Sigmoid colon (tissue), 7 donors: ENCODE data around the gene DIRAS1. TPM values are rescaled to one million over a fixed set of nuclear protein-coding genes. Genes with fewer than 3 reads are reported as not detected.
"Not testable (repeated sequence)": the region's sequence is repeated elsewhere in the genome, so short reads cannot be mapped to it uniquely, and the experiment has no call there.

Experiments
- DNase-seq: peaks from one replicate; pipeline ENCODE4 v3.0.0-alpha.2; 2019
- H3K27ac ChIP-seq, 4 donors: fragments of 200-600 bp; sonication (generic); one replicate each; pipeline ENCODE4 v1.5.1; 2016 to 2019; ENCODE audit warnings: mild to moderate bottlenecking in 1 of 4
- H3K27me3 ChIP-seq, 3 donors: fragments of 200-600 bp; sonication (generic); one replicate each; pipeline ENCODE4 v1.5.1; 2019; ENCODE audit warnings: mild to moderate bottlenecking in 1 of 3
- H3K36me3 ChIP-seq, 4 donors: fragments of 200-600 bp; sonication (generic); one replicate each; pipeline ENCODE4 v1.5.1; 2016 to 2019
- H3K4me1 ChIP-seq, 4 donors: fragments of 200-600 bp; sonication (generic); one replicate each; pipeline ENCODE4 v1.5.1; 2017 to 2019
- H3K4me3 ChIP-seq, 4 donors: fragments of 200-600 bp; sonication (generic); one replicate each; pipeline ENCODE4 v1.5.1; 2017 to 2019; ENCODE audit warnings: mild to moderate bottlenecking in 2 of 4, moderate library complexity in 1 of 4
- H3K9me3 ChIP-seq, 4 donors: fragments of 200-600 bp in 3 of 4; sonication (generic) in 3 of 4; one replicate each; pipeline versions ENCODE4 v1.5.1 to v1.6.1; 2013 to 2019
- CTCF ChIP-seq, 4 experiments: fragments of 450-650 bp in 3 of 4; fragments of 200-600 bp in 1 of 4; IDR thresholded peaks; one replicate each; pipeline ENCODE4 v1.5.1; 2016 to 2019; ENCODE audit warnings: antibody characterized with exemption in 4 of 4, mild to moderate bottlenecking in 3 of 4, moderate library complexity in 2 of 4
- EP300 ChIP-seq, 4 donors: sonication (generic); formaldehyde crosslinking; IDR thresholded peaks; one replicate each; pipeline ENCODE4 v1.6.1; 2017; ENCODE audit warnings: antibody characterized with exemption in 4 of 4
- POLR2A ChIP-seq, 2 donors: fragments of 450-650 bp; IDR thresholded peaks; one replicate each; pipeline ENCODE4 v1.6.1; 2016; ENCODE audit warnings: antibody characterized with exemption in 2 of 2, mild to moderate bottlenecking in 2 of 2, moderate library complexity in 2 of 2
- POLR2AphosphoS5 ChIP-seq, 4 donors: sonication (generic); formaldehyde crosslinking; IDR thresholded peaks; one replicate each; pipeline ENCODE4 v1.6.1; 2017; ENCODE audit warnings: antibody characterized with exemption in 4 of 4
- WGBS, 2 donors: extraction: QIAGEN DNeasy Blood & Tissue Kit; methylation state at CpG; one replicate each; pipeline ENCODE4 v1.1.7; 2013; 5-methylcytosine and 5-hydroxymethylcytosine counted together
- intact Hi-C: fragments of 100-400 bp; cut with DNase I; formaldehyde crosslinking; loops from one replicate; pipeline ENCODE4 v1.15.1; 2023
- polyA plus RNA-seq, 3 donors: library from polyadenylated mRNA; stranded (reverse); fragments of 200-250 nt; gene quantifications; one replicate each; pipeline ENCODE4 v1.2.3, GENCODE V29; 2013
- total RNA-seq, 4 donors: library from RNA; depleted of rRNA; stranded (reverse); fragments of >200 nt; gene quantifications; one replicate each; pipeline ENCODE4 v1.1.0, GENCODE V29; 2016
- donor health status: healthy with polysubstance abuse.
- donor health status: Bipolar disorder and iron deficiency.
- donor health status: healthy.

DIRAS1 gene
- total and polyA plus RNA-seq, 7 donors: 0.33 to 2.2 (median 1.4) TPM

- DNase-seq: no peak
- WGBS, 2 donors: 83% methylated on average over 15 of the region's 15 CpGs
- Histone ChIP-seq H3K27me3 (no peaks in the 10 kb centered on the region), H3K27ac (no peak overlapping the region), H3K36me3 (no peaks in the 10 kb centered on the region), H3K4me3 (no peak overlapping the region), H3K9me3 (no peaks in the 10 kb centered on the region), H3K4me1 (no peaks in the 10 kb centered on the region)
- intact Hi-C loops: no loop called here
- no peak for TF ChIP-seq POLR2A (IDR thresholded peaks at IDR 0.05)
- no peak for TF ChIP-seq EP300 (IDR thresholded peaks at IDR 0.05)
- no peak for TF ChIP-seq POLR2AphosphoS5 (IDR thresholded peaks at IDR 0.05)
- no peak for TF ChIP-seq CTCF (IDR thresholded peaks at IDR 0.05)
Observed at GRCh38 chr19:2668175-2668763, 52.9 kb downstream of the DIRAS1 start.

- intact Hi-C loops, DNase-seq, H3K4me1 ChIP-seq, H3K36me3 ChIP-seq, H3K9me3 ChIP-seq, H3K4me3 ChIP-seq, H3K27me3 ChIP-seq, H3K27ac ChIP-seq: not testable (repeated sequence)
- WGBS, 2 donors: 93 to 94% methylated on average over 10 of the region's 10 CpGs
Observed at GRCh38 chr19:2667349-2667748, 53.8 kb downstream of the DIRAS1 start.

- Histone ChIP-seq H3K27me3 (no peaks in the 10 kb centered on the region), H3K9me3 (no peaks in the 10 kb centered on the region), H3K27ac (no peak overlapping the region), H3K4me1 (no peaks in the 10 kb centered on the region), H3K36me3 (no peaks in the 10 kb centered on the region), H3K4me3 (no peak overlapping the region)
- no peak for TF ChIP-seq POLR2AphosphoS5 (IDR thresholded peaks at IDR 0.05)
- TF ChIP-seq POLR2A (IDR thresholded peaks at IDR 0.05): no peak
- TF ChIP-seq CTCF (IDR thresholded peaks at IDR 0.05): no peak
- TF ChIP-seq EP300 (IDR thresholded peaks at IDR 0.05): no peak
- intact Hi-C loops: no loop called here
- no peak for DNase-seq
- WGBS, 2 donors: 85 to 87% methylated on average over 9 of the region's 9 CpGs
Observed at GRCh38 chr19:2666344-2666994, 54.7 kb downstream of the DIRAS1 start.

- Histone ChIP-seq H3K9me3 (no peaks in the 10 kb centered on the region), H3K4me1 (no peaks in the 10 kb centered on the region), H3K27me3 (no peaks in the 10 kb centered on the region), H3K27ac (no peak overlapping the region), H3K4me3 (no peak overlapping the region), H3K36me3 (no peaks in the 10 kb centered on the region)
- DNase-seq: no peak
- 90 to 93% methylated on average over 11 of the region's 11 CpGs for WGBS, 2 donors
- intact Hi-C loops: no loop called here
- TF ChIP-seq POLR2AphosphoS5 (IDR thresholded peaks at IDR 0.05) (no peak), EP300 (IDR thresholded peaks at IDR 0.05) (no peak), POLR2A (IDR thresholded peaks at IDR 0.05) (no peak), CTCF (IDR thresholded peaks at IDR 0.05) (no peak)
Observed at GRCh38 chr19:2665103-2665502, 56.1 kb downstream of the DIRAS1 start.

Other genes starting within 250 kb of the DIRAS1 start
- gene GADD45B, start 245.2 kb downstream of the DIRAS1 start, total RNA-seq: 100 to 1,000 TPM in 2 of 4 donors, 10 to 100 TPM in 2; 82.0 to 708 (median 108) TPM
- gene GADD45B, start 245.2 kb downstream of the DIRAS1 start, polyA plus RNA-seq: 10 to 100 TPM; 25.0 to 56.3 (median 54.7) TPM
- 1 to 10 TPM; 1.8 to 8.0 (median 3.0) TPM for gene GNG7, start 18.7 kb downstream of the DIRAS1 start, total RNA-seq
- gene GNG7, start 18.7 kb downstream of the DIRAS1 start, polyA plus RNA-seq: 1 to 10 TPM; 1.2 to 6.8 (median 1.8) TPM
- 10 to 100 TPM; 15.5 to 21.7 (median 17.5) TPM for gene SLC39A3, start 18.6 kb upstream of the DIRAS1 start, total RNA-seq
- 10 to 100 TPM in 1 of 3 donors, 1 to 10 TPM in 2; 7.2 to 35.4 (median 7.4) TPM for gene SLC39A3, start 18.6 kb upstream of the DIRAS1 start, polyA plus RNA-seq
- gene SGTA, start 61.9 kb upstream of the DIRAS1 start, total RNA-seq: 10 to 100 TPM; 42.5 to 48.1 (median 45.2) TPM
- 10 to 100 TPM; 51.1 to 80.7 (median 55.0) TPM for gene SGTA, start 61.9 kb upstream of the DIRAS1 start, polyA plus RNA-seq
- gene THOP1, start 64.1 kb upstream of the DIRAS1 start, total RNA-seq: 10 to 100 TPM; 23.2 to 61.8 (median 33.9) TPM
- gene THOP1, start 64.1 kb upstream of the DIRAS1 start, polyA plus RNA-seq: 10 to 100 TPM; 30.0 to 97.0 (median 51.1) TPM
- gene ZNF554, start 98.5 kb upstream of the DIRAS1 start, total RNA-seq: 1 to 10 TPM; 3.3 to 8.1 (median 4.2) TPM
- 1 to 10 TPM; 1.2 to 2.5 (median 2.4) TPM for gene ZNF554, start 98.5 kb upstream of the DIRAS1 start, polyA plus RNA-seq
- 10 to 100 TPM in 1 of 4 donors, 1 to 10 TPM in 3; 4.3 to 10.3 (median 6.3) TPM for gene ZNF555, start 120.1 kb upstream of the DIRAS1 start, total RNA-seq
- 1 to 10 TPM in 2 of 3 donors, under 1 TPM in 1; 0.92 to 2.4 (median 2.1) TPM for gene ZNF555, start 120.1 kb upstream of the DIRAS1 start, polyA plus RNA-seq
- gene ZNF556, start 146.0 kb upstream of the DIRAS1 start, total RNA-seq: not detected
- gene ZNF556, start 146.0 kb upstream of the DIRAS1 start, polyA plus RNA-seq: not detected
- gene ZNF57, start 179.6 kb upstream of the DIRAS1 start, total RNA-seq: 1 to 10 TPM; 1.4 to 6.1 (median 1.9) TPM
- gene ZNF57, start 179.6 kb upstream of the DIRAS1 start, polyA plus RNA-seq: 10 to 100 TPM in 2 of 3 donors, 1 to 10 TPM in 1; 7.1 to 16.8 (median 12.9) TPM
- 1 to 10 TPM; 3.4 to 8.2 (median 5.3) TPM for gene ZNF77, start 223.6 kb upstream of the DIRAS1 start, total RNA-seq
- gene ZNF77, start 223.6 kb upstream of the DIRAS1 start, polyA plus RNA-seq: 1 to 10 TPM; 1.8 to 2.7 (median 2.1) TPM